Mesenchymal stem cell (in vitro differentiated cells and primary cell): ENCODE results near the gene PRAMEF26.
"Not testable (repeated sequence)": the region's sequence is repeated elsewhere in the genome, so short reads cannot be mapped to it uniquely, and the experiment has no call there.

Experiments used
- DNase-seq: peaks from one replicate; pipeline ENCODE4 v3.0.0-alpha.2; 2013
- H2AFZ ChIP-seq: one replicate; pipeline ENCODE4 v1.6.1; 2013; ENCODE audit warnings: low read depth, mild to moderate bottlenecking, control low read depth, inconsistent platforms, low read length, moderate library complexity
- H2AK5ac ChIP-seq: 2 replicates; pipeline ENCODE4 v1.6.1; 2013; ENCODE audit warnings: low read length, moderate library complexity, mild to moderate bottlenecking, inconsistent platforms; ENCODE audit not compliant: severe bottlenecking
- H2BK120ac ChIP-seq: one replicate; pipeline ENCODE4 v1.6.1; 2013; ENCODE audit warnings: low read depth, mild to moderate bottlenecking, inconsistent platforms, low read length, moderate library complexity
- H2BK12ac ChIP-seq, 2 experiments: one replicate each; pipeline ENCODE4 v1.6.1; 2013; ENCODE audit warnings: inconsistent platforms in 2 of 2, low read length in 2 of 2, mild to moderate bottlenecking in 2 of 2, moderate library complexity in 2 of 2, control low read depth in 1 of 2
- H2BK15ac ChIP-seq: one replicate; pipeline ENCODE4 v1.6.1; 2013; ENCODE audit warnings: mild to moderate bottlenecking, low read depth, inconsistent platforms; ENCODE audit not compliant: poor library complexity, severe bottlenecking
- H2BK5ac ChIP-seq: 2 replicates; pipeline ENCODE4 v1.6.1; 2013; ENCODE audit warnings: low read depth, mild to moderate bottlenecking, low read length, control low read depth, inconsistent platforms; ENCODE audit not compliant: poor library complexity, severe bottlenecking
- H3K14ac ChIP-seq, 2 experiments: one replicate each; pipeline ENCODE4 v1.6.1; 2013; ENCODE audit warnings: inconsistent platforms in 2 of 2, low read length in 2 of 2, control low read depth in 1 of 2, mild to moderate bottlenecking in 1 of 2, moderate library complexity in 1 of 2
- H3K18ac ChIP-seq, 2 experiments: one replicate each; pipeline ENCODE4 v1.6.1; 2013; ENCODE audit warnings: inconsistent platforms in 2 of 2, low read length in 2 of 2, control low read depth in 1 of 2, low read depth in 1 of 2, mild to moderate bottlenecking in 1 of 2
- H3K23ac ChIP-seq, 2 experiments: one replicate each; pipeline ENCODE4 v1.6.1; 2013; ENCODE audit warnings: inconsistent platforms in 2 of 2, low read length in 2 of 2, mild to moderate bottlenecking in 2 of 2, moderate library complexity in 2 of 2, control low read depth in 1 of 2
- H3K27ac ChIP-seq: 2 replicates; pipeline ENCODE4 v1.5.1; 2013; ENCODE audit warnings: mild to moderate bottlenecking, moderate library complexity, low read length, control low read depth, inconsistent platforms; ENCODE audit not compliant: poor library complexity, severe bottlenecking
- H3K27me3 ChIP-seq, 2 experiments: 2 replicates each; pipeline versions ENCODE4 v1.6.1 to v1.7.0; 2013; ENCODE audit warnings: low read length in 2 of 2, mild to moderate bottlenecking in 2 of 2, moderate library complexity in 2 of 2, control low read depth in 1 of 2, inconsistent platforms in 1 of 2; ENCODE audit not compliant: control insufficient read depth in 1 of 2, insufficient read depth in 1 of 2
- H3K36me3 ChIP-seq, 2 experiments: 2 replicates each; pipeline versions ENCODE4 v1.6.1 to v1.7.0; 2013; ENCODE audit warnings: low read length in 2 of 2, control low read depth in 1 of 2, inconsistent platforms in 1 of 2, low read depth in 1 of 2, mild to moderate bottlenecking in 1 of 2; ENCODE audit not compliant: insufficient read depth in 2 of 2, control insufficient read depth in 1 of 2
- H3K4ac ChIP-seq, 2 experiments: one replicate each; pipeline ENCODE4 v1.6.1; 2013; ENCODE audit warnings: inconsistent platforms in 2 of 2, low read length in 2 of 2, mild to moderate bottlenecking in 2 of 2, moderate library complexity in 2 of 2, control low read depth in 1 of 2, low read depth in 1 of 2
- H3K4me1 ChIP-seq: 2 replicates; pipeline ENCODE4 v1.6.1; 2013; ENCODE audit warnings: low read depth, low read length, control low read depth; ENCODE audit not compliant: control insufficient read depth, insufficient read depth
- H3K4me2 ChIP-seq: 2 replicates; pipeline ENCODE4 v1.6.1; 2013; ENCODE audit warnings: low read length, mild to moderate bottlenecking, inconsistent platforms; ENCODE audit not compliant: poor library complexity, severe bottlenecking
- H3K4me3 ChIP-seq, 2 experiments: 2 replicates each; pipeline versions ENCODE4 v1.5.1 to v1.7.0; 2013; ENCODE audit warnings: low read length in 2 of 2, mild to moderate bottlenecking in 2 of 2, control low read depth in 1 of 2, low read depth in 1 of 2; ENCODE audit not compliant: insufficient read depth in 1 of 2
- H3K79me1 ChIP-seq: replicated peaks from 2 replicates; pipeline ENCODE4 v1.6.1; 2013; ENCODE audit warnings: mild to moderate bottlenecking, control low read depth, low read length, inconsistent platforms; ENCODE audit not compliant: poor library complexity, severe bottlenecking
- H3K9ac ChIP-seq: 2 replicates; pipeline ENCODE4 v1.7.0; 2013; ENCODE audit warnings: mild to moderate bottlenecking, low read length, moderate library complexity
- H3K9me3 ChIP-seq: 2 replicates; pipeline ENCODE4 v1.7.0; 2013; ENCODE audit warnings: mild to moderate bottlenecking, low read length; ENCODE audit not compliant: control insufficient read depth
- H4K8ac ChIP-seq: one replicate; pipeline ENCODE4 v1.6.1; 2013; ENCODE audit warnings: inconsistent platforms, mild to moderate bottlenecking, low read length, moderate library complexity
- H4K91ac ChIP-seq: one replicate; pipeline ENCODE4 v1.6.1; 2013; ENCODE audit warnings: mild to moderate bottlenecking, low read length, inconsistent platforms
- WGBS: methylation state at CpG from one replicate; pipeline ENCODE4 v1.1.7; 2013; ENCODE audit warnings: mixed read lengths; 5-methylcytosine and 5-hydroxymethylcytosine counted together

Gene PRAMEF26

GRCh38 chr1:13116754-13117153 is 39.1 kb downstream of the PRAMEF26 start, which contains the start of gene HNRNPCL2:
HNRNPCL2 (minus strand) TSS chr1:13116854; CDS start chr1:13116400, 454 bp downstream.
- DNase-seq, H2BK120ac ChIP-seq, H2AK5ac ChIP-seq, H3K36me3 ChIP-seq, H2BK12ac ChIP-seq, H3K27ac ChIP-seq, H3K4me2 ChIP-seq, H3K23ac ChIP-seq, H2BK5ac ChIP-seq, H3K27me3 ChIP-seq, H2AFZ ChIP-seq, H3K79me1 ChIP-seq, H2BK15ac ChIP-seq, H3K4me1 ChIP-seq, H4K8ac ChIP-seq, H3K14ac ChIP-seq, H3K9me3 ChIP-seq, H3K9ac ChIP-seq, H3K4me3 ChIP-seq, H3K18ac ChIP-seq, H4K91ac ChIP-seq, H3K4ac ChIP-seq: not testable (repeated sequence)
- no CpG with 5 or more reads among the region's 6 CpGs for WGBS
